ENCODE measurements around the gene LIMCH1. TPM values are rescaled to one million over a fixed set of nuclear protein-coding genes. Genes with fewer than 3 reads are reported as not detected.
A peak's percentile ranks its signal among the peaks of the same experiment; 100 is the strongest.

LIMCH1 gene
- total and polyA plus RNA-seq, 2 donors from 2014 or later: 19.9 to 83.9 TPM

- no peaks in the 10 kb centered on the region for H3K36me3 ChIP-seq (ENCODE audit: control insufficient read depth in 2 of 3, insufficient read depth in 3 of 3, low read length in 3 of 3)
- no peak for FAIRE-seq
- H3K27me3 ChIP-seq (ENCODE audit: control insufficient read depth, insufficient read depth, low read length): no peaks in the 10 kb centered on the region
- intact Hi-C loops (cut with DNase I): no loop called here
- DNase-seq: no peak
- no peaks in the 10 kb centered on the region for H3K9me3 ChIP-seq (ENCODE audit: control insufficient read depth in 2 of 3, insufficient read depth in 1 of 3, low read length in 3 of 3)
- H3K4me1 ChIP-seq (ENCODE audit: control insufficient read depth in 2 of 3, insufficient read depth in 2 of 3, low read depth in 1 of 3, low read length in 3 of 3): no peaks in the 10 kb centered on the region
- H3K9ac ChIP-seq (ENCODE audit: low read length in 3 of 3): no peak overlapping the region
- TF ChIP-seq CTCF (IDR thresholded peaks at IDR 0.05; ENCODE audit: borderline replicate concordance, extremely low read depth, insufficient read depth): no peak
- H3K4me3 ChIP-seq (ENCODE audit: low read length in 3 of 3): no peak overlapping the region
- H3K27ac ChIP-seq (ENCODE audit: low read depth in 2 of 2, low read length in 2 of 2): no peak overlapping the region
Measured at GRCh38 chr4:41524425-41524824, 13.5 kb upstream of the LIMCH1 start.

- Histone ChIP-seq H3K9ac (ENCODE audit: low read length in 3 of 3) (no peak overlapping the region), H3K36me3 (ENCODE audit: control insufficient read depth in 2 of 3, insufficient read depth in 3 of 3, low read length in 3 of 3) (no peaks in the 10 kb centered on the region), H3K4me3 (ENCODE audit: low read length in 3 of 3) (no peak overlapping the region), H3K4me1 (ENCODE audit: control insufficient read depth in 2 of 3, insufficient read depth in 2 of 3, low read depth in 1 of 3, low read length in 3 of 3) (no peaks in the 10 kb centered on the region), H3K9me3 (ENCODE audit: control insufficient read depth in 2 of 3, insufficient read depth in 1 of 3, low read length in 3 of 3) (no peaks in the 10 kb centered on the region), H3K27ac (ENCODE audit: low read depth in 2 of 2, low read length in 2 of 2) (no peak overlapping the region), H3K27me3 (ENCODE audit: control insufficient read depth, insufficient read depth, low read length) (no peaks in the 10 kb centered on the region)
- DNase-seq: peak in 2 of 5 donors; percentile 51 to 66
- intact Hi-C loops (cut with DNase I): no loop called here
- FAIRE-seq: no peak
- TF ChIP-seq CTCF (IDR thresholded peaks at IDR 0.05; ENCODE audit: borderline replicate concordance, extremely low read depth, insufficient read depth): no peak
Measured at GRCh38 chr4:41525129-41525528, 12.8 kb upstream of the LIMCH1 start.

- Histone ChIP-seq H3K9me3 (ENCODE audit: control insufficient read depth in 2 of 3, insufficient read depth in 1 of 3, low read length in 3 of 3) (no peaks in the 10 kb centered on the region), H3K4me3 (ENCODE audit: low read length in 3 of 3) (no peak overlapping the region), H3K27ac (ENCODE audit: low read depth in 2 of 2, low read length in 2 of 2) (no peak overlapping the region), H3K4me1 (ENCODE audit: control insufficient read depth in 2 of 3, insufficient read depth in 2 of 3, low read depth in 1 of 3, low read length in 3 of 3) (no peaks in the 10 kb centered on the region), H3K9ac (ENCODE audit: low read length in 3 of 3) (no peak overlapping the region), H3K27me3 (ENCODE audit: control insufficient read depth, insufficient read depth, low read length) (no peaks in the 10 kb centered on the region), H3K36me3 (ENCODE audit: control insufficient read depth in 2 of 3, insufficient read depth in 3 of 3, low read length in 3 of 3) (no peaks in the 10 kb centered on the region)
- DNase-seq (no peak), FAIRE-seq (no peak)
- TF ChIP-seq CTCF (IDR thresholded peaks at IDR 0.05; ENCODE audit: borderline replicate concordance, extremely low read depth, insufficient read depth): no peak
- intact Hi-C loops (cut with DNase I): no loop called here
Measured at GRCh38 chr4:41526628-41527027, 11.3 kb upstream of the LIMCH1 start.

- TF ChIP-seq CTCF (IDR thresholded peaks at IDR 0.05; ENCODE audit: borderline replicate concordance, extremely low read depth, insufficient read depth): no peak
- no peaks in the 10 kb centered on the region for H3K9me3 ChIP-seq (ENCODE audit: control insufficient read depth in 2 of 3, insufficient read depth in 1 of 3, low read length in 3 of 3)
- no peak overlapping the region for H3K27ac ChIP-seq (ENCODE audit: low read depth in 2 of 2, low read length in 2 of 2)
- no peaks in the 10 kb centered on the region for H3K36me3 ChIP-seq (ENCODE audit: control insufficient read depth in 2 of 3, insufficient read depth in 3 of 3, low read length in 3 of 3)
- no peaks in the 10 kb centered on the region for H3K4me1 ChIP-seq (ENCODE audit: control insufficient read depth in 2 of 3, insufficient read depth in 2 of 3, low read depth in 1 of 3, low read length in 3 of 3)
- H3K4me3 ChIP-seq (ENCODE audit: low read length in 3 of 3): no peak overlapping the region
- FAIRE-seq (no peak), DNase-seq (no peak)
- H3K27me3 ChIP-seq (ENCODE audit: control insufficient read depth, insufficient read depth, low read length): no peaks in the 10 kb centered on the region
- H3K9ac ChIP-seq (ENCODE audit: low read length in 3 of 3): no peak overlapping the region
- intact Hi-C loops (cut with DNase I): no loop called here
Measured at GRCh38 chr4:41528512-41529205, 9.3 kb upstream of the LIMCH1 start.
